NCI-H2107 (cell line): ENCODE measurements around the gene MAP3K7CL.

Experiments
- DNase-seq: peaks from one replicate; lab custom pipeline; 2025; lab: John Stamatoyannopoulos, UW

MAP3K7CL gene

DNA sequence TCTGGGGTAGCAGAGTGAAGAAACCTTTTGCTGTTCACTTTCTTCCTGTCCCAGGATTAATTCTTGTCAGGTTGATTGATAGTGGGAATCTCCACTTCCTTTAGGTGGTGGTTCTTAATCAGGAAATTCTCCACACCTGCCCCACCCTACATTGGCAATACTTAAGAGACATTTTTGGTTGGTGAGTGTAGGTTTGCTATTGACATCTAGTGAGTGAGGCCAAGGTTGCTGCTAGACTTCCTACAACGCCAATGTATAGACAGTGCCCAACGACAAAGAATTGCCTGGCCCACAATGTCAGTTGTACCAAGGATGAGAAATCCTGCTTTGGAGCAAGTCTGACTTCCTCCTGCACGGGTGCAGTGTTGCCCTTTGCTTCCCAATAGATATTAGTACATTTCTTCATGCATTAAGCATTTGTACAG, 38.5 kb downstream of the MAP3K7CL start:
- DNase-seq: no peak

DNA sequence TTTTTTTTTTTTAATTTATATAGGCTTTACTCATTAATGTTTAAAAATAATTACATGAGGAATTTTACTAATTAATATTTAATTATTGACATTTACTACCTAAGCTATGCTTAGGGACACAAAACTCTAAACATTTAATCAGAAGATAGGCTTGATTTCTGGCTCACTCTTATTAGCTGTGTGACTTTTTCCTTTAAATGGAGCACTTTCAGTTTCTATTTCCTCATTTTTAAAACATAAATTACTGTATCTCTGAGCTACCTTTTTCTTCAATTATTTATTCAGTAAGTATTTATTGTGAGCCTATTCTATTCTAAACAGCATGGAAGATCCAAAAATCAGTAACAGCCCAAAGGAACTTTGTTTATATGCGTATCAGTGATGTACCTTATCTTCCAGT, 40.5 kb downstream of the MAP3K7CL start:
- no peak for DNase-seq

DNA sequence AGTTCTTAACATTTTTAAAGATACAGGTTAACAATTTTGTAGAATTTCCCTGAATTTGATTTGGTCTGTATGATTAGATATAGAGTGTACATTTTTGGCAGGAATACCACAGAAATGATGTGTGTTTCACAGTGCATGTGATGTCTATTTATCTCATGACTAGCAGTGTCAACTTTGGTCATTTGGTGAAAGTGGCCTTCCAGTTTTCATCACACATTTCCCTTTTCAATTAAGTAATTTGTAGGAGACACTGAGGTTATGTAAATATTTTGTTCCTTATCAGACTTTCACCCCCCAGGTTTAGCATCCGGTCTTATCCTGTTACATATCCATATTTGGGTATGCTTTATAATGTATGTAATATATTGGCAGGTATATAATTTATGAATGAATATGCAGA, 41.8 kb downstream of the MAP3K7CL start:
- DNase-seq: no peak

DNA sequence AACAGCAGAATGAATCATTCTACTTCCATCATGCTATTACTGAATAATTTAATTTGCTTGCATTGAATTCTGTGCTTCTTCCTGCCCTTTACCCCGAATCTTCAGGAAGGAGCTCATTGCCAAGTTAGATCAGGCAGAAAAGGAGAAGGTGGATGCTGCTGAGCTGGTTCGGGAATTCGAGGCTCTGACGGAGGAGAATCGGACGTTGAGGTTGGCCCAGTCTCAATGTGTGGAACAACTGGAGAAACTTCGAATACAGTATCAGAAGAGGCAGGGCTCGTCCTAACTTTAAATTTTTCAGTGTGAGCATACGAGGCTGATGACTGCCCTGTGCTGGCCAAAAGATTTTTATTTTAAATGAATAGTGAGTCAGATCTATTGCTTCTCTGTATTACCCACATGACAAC, 44.2 kb downstream of the MAP3K7CL start:
- no peak for DNase-seq

DNA sequence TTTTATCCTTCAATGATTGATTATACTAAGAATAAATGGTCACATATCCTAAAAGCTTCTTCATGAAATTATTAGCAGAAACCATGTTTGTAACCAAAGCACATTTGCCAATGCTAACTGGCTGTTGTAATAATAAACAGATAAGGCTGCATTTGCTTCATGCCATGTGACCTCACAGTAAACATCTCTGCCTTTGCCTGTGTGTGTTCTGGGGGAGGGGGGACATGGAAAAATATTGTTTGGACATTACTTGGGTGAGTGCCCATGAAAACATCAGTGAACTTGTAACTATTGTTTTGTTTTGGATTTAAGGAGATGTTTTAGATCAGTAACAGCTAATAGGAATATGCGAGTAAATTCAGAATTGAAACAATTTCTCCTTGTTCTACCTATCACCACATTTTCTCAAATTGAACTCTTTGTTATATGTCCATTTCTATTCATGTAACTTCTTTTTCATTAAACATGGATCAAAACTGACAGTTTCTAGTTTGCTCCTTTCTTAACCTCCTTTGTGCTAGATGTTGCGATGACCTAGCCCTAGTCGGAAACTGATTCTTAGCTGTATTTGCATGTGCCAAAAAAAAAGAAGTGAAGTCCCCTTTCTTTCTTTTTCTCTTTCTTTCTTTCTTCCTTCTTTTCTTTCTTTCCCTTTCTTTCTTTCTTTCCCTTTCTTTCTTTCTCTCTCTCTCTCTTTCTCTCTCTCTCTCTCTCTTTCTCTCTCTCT, 45.1 kb downstream of the MAP3K7CL start:
- DNase-seq: no peak

DNA sequence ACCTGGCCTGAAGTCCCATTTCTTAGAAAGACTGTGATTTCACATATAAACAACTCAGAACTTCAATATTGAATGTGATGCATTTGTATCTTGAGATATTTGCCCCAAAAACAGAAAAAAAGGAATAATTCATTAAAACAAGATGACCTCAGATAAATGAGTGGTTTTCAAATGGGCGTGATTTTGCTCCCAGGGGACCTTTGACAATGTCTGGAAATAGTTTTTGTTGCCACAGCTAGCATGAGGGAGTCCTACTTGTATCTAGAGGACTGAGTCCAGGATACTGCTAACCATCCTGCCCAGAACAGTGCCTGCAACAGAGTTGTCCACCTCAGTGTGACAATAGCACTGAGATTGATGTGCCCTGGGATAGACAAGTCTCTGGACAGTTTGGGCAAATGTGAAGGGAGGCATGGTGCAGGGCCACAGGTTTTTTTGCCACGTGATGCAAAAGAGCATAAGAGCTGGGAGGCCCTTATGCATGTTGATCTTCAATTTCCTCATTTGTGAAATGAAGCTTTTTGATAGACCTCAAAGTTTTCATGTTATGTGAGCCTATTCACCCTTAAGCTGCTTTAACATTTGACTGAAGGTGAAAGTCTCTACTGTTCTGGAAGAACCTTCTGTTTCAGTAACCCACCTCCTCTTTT, 46.2 kb downstream of the MAP3K7CL start:
- DNase-seq: no peak

DNA sequence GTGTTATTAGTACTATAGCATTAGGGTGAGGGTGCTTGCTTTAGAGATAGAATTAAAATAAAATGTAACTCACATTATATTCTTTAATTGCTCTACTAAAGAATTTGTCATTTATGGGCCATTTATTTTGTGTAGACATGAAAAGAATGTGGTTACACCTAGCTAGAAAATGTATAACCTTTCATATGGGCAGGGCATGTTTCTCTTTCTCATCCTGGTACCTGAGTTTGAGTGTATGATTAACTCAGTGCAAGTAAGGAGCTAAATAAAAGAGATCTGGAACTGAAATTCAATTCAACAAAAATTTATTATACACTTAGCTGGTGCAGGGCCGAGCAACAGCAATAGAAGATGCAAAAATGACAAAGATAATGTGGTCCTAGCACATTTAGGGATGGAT, 47.4 kb downstream of the MAP3K7CL start:
- no peak for DNase-seq

DNA sequence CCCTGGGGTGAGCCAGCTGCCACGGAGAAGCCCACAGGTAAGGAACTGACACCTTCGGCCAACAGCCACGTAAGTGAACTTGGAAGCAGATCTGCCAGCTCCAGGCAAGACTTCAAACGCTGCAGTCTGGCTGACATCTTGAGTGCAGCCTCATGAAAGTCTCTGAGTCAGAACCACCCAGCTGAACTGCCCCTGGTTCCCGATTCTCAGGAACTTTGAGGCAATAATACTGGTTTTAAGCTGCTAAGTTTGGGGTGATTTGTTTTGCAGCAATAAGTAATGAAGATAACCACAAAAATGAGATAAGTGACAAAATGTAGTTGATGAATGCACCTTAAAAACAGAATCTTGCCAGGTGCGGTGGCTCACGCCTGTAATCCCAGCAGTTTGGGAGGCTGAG, 48.5 kb downstream of the MAP3K7CL start:
- no peak for DNase-seq

DNA sequence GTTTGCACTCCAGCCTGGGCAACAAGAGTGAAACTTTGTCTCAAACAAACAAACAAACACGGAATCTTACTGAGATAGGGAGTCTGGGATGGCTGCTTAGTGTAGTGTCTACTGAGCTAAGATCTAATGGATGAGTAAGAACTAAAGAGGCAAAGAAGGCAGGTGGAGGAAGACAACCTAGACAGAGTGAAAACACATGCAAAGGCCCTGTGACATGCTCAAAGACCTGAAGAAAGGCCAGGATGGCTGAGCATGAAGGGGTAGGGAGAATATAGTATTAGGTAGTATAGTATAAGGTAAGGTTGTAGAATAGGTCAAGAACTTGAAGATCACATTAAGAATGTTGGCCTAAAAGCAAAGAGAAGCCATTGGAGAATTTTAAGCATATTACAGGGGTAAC, 49.1 kb downstream of the MAP3K7CL start:
- DNase-seq: no peak

DNA sequence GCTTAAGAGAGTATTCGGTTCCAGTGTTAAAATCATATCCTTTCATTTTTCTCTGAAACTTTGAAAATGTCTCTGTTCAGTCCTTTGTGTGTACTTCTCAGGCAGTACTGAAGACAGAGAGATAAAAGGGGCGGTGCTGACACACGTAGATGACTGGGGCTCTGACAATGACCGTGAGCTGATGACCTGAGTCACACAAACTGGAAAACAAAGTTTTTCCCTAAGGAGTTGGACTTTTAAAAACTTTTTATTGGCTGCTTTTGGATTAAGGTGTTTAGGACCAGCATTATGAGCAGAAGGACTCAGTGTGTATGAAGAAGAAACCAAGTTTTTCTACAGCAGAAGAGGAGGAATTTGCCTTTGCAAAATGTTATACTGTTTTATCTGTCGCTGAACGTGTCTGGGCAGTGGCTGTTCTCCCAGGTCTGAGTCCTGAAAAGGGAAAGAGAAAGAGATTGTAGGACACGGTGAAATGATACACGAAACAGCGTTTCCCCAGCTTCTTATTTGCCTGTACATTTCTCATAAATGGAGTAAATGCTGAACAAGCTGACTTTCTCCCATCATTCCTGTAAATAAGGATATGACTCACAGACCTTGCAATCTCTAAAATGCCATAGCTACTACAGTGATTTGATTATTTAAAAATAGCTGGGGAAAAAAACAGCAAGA, 51.5 kb downstream of the MAP3K7CL start:
- no peak for DNase-seq

DNA sequence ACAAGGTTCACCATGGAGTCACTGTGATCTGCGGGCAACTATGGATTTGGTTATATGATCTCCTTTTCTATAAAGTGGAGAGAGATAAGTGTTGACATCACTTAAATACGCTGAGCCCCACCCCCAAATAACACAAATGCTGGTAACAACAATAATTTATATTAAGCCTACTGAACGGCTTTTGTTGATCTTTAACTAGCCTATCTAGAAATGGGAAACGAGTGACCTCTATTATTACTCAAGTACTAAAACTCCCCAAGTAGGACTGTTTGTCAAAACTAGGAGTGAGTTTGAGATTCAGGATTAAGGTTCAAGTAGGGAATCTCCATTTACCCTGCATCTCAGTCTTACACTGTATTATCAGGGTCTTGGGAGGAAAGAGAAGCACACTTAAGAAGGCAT, 52.2 kb downstream of the MAP3K7CL start:
- no peak for DNase-seq

DNA sequence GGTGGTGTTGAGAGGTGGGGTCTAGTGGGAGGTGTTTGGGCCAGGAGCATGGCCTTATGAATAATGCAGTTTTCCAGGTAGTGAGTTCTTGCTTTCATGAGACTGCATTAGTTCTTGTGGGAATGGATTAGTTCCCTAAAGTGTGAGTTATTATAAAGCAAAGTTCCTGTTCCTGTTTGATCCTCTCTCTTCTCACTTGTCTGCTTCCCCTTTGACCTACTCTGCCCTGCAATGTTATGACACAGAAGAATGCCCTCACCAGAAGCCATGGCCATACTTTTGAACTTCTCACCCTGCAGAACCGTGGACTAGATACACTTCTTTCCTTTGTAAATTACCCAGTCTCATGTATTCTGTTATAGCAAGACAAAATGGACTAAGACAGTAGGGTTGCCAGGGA, 53.6 kb downstream of the MAP3K7CL start:
- no peak for DNase-seq

DNA sequence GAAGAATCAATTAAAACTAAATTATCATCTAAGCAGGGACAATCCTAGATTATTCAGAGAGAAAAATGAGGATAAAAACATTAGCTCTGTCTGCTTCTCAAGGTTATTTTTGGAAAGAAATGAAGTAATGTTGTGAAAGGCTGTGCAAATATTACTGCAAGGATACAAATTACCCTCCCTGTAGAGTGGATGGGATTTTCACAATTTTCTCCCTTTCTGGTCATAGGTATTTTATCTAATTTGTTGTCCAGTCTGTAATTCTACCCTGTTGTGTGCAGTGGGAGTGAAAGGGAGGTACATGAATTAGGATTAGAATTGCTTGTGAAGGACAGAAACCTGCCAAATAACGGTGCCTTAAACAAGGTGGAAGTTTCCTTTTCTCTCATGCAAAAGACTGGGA, 54.7 kb downstream of the MAP3K7CL start:
- no peak for DNase-seq

DNA sequence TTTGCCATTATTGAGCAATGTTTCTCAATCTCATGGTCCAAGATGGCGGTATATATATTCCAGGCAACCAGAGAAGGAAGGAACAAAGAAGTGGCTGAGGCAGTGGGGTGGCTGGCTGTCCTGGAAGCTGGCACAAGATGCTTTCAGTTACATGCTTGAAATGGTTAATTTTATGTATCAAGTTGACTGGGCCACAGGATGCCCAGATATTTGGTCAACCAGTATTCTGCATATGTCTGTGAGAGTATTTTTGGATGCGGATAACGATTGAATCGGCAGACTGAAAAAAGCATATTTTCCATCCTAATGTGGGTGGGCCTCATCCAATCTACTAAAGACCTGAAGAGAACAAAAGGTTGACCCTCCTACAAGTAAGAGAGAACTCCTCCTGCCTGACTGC, 55.2 kb downstream of the MAP3K7CL start:
- DNase-seq: no peak

DNA sequence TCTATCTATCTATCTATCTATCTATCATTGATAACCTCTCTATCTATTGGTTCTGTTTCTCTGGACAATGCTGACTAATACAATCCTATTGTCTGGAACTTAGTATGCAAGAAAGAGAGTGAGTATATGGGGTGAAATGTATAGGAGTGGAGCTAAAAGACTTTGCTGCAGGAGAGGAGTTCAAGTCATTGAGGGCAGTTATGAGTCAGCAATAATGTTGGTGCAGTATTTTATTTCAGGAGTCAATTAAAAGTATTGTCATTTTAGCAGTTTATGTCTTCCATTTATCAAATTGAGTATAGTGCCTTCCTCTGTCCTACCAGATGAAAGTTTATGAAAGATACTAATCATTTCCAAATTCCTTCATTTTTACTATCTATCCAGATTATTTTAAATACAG, 55.8 kb downstream of the MAP3K7CL start:
- no peak for DNase-seq

DNA sequence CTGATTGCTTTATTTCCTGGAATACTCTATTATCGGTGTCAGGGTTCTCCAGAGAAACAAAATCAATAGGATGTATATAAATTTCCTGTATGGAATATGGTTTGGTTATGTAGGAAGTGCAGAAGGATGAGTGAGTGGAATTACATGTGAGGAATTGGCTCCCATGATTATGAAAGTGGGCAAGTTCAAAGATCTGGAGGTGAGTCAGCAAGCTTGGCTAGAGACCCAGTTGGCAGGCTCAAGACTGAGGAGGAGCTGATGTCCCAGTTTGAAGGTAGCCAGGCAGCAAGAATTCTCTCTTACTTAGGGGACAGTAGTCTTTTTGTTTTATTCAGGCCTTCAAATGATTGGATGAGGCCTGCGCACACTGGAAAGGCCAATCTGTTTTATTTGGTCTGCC, 57.5 kb downstream of the MAP3K7CL start:
- DNase-seq: no peak

DNA sequence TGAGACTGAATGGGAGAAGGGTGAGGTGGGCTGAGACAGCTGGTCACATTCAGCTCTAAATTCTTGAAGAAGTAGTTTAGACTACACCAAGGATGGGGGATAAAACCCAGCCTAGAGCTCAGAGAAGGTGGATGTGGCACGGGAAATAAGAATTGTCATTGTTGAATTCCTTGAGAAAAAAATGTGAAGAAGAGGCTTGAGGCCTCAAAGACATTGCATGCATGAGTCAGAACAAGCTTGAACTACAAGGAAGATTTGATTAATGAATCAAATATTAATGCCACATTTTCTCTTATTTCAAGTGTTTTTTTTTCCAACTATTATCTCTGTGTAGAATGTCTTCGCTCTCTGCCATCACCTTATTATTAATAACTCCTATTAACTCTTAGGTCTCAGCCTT, 58.9 kb downstream of the MAP3K7CL start:
- DNase-seq: no peak

DNA sequence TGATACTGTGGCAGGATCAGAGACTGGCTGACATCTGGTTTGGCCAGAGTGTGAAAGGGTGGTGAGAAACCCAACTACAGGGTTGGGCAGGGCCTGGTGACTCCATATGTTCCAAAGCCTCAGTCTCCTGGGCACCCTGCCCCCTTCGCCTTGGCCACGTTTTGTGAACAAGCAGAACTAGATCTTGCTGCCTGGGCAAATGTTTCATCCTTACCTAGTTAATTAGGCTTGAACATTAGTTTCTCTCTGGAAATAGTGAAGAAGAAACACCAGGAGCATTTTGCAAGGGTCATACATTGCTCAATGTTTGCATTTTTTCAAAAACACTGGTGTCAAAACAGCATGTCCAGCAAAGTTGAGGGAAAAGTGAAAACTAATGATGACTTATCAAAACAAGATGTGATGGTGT, 60.5 kb downstream of the MAP3K7CL start:
- DNase-seq: no peak

DNA sequence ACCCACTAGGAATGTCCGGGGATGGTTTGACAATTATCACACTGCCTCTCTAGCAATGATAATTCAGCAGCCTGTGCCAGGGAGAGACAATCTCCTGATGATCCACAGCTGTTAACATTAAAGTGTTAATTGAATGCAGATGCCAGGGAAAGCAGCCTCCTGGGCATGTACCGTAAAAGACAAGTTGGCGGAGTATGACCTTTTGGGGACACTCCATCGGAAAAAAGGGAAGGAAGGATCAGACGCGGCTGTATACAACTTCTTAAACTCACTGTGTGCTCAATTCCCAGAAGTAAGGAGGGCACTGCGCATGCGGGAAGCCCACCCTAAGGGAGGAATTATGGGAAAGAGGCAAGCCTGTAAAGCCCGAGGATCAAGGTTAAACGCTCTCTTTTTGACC, 62.6 kb downstream of the MAP3K7CL start:
- no peak for DNase-seq

DNA sequence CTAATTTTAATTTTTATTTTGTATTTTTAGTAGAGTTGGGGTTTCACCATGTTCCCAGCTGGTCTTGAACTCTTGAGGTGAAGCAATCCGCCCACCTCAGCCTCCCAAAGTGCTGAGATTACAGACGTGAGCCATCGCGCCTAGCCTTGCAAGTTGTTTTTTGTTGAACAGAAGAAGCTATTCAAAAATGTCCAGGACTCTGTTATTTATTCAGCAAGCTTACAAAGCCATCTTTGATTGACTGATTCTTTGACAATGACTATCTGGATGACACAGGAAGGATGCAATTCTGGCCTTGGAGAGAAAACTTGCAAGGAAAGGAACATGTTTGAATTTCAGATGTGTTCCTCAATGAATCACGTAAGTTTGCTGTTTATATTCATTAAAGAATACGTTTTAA, 63.5 kb downstream of the MAP3K7CL start:
- DNase-seq: no peak

DNA sequence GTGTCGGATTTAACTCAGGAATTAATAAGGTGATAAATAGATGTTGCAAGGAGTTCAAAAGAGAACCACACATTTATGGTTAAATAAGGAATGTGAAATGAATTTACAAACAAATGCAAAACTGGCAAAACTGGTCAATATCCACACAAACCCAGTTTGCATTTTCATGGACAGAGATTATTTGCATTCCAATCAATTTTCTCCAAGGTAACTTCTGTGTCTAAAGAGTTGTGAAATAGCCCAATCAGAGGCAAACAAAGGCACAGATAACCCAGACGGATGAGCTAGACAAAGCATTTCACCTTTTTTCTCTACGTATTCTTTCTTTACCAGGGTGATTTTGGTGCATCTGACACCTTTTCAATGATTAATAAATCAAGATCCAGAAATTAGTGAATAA, 63.9 kb downstream of the MAP3K7CL start:
- no peak for DNase-seq

DNA sequence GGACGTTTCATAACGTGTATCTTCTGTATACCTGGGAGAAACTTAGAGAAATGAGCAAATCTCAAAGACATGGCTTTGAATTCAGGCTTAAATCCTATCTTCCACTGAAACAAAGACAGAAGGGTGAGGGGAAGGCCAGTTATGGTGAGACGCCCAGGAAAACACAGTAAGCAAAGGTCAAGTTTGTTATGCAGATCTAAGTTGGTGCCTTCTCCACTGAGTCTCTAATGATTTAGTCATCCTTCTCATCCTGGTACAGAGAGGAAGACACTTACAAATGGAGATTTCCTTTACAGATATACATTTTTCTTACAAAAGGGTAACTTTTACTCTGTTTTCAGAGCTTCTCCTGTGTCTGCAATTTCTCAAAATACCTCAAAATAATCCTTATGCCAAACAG, 64.4 kb downstream of the MAP3K7CL start:
- DNase-seq: no peak

DNA sequence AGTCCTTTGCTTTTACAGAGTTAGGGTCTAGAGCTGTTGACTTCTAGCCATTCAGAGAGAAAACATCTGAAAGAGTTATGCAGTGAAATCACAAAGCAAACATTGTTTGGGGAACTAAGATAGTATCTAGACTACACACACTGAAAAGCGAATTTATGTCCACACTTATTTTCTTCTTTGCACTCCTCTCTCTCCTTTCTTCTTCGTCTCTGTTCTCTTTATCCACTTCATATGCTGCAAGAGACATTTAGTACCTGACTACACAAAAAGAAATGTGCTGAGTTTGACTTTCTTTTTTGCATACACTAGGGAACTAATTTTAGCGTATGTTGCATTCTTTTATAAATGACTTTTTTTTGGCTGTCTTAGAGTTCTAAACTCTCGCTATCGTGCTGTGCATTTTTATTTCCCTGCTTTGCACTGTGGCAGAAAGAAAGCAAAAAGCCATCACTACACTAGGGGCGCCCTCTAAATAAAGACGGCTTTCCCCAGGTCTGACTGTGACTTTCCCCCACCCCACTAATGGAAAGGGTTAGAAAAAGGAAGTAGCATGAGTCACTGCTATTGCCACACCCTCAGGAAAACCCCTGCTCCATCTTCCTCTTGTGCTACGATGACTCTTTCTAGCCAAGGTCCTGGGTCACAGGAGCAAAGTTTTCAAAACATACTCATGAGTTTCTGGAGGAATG, 65.7 kb downstream of the MAP3K7CL start:
- no peak for DNase-seq
